Mucosa of rectum (tissue), 2 donors: ENCODE data around the gene HMGN3.
"Not testable (repeated sequence)": the region's sequence is repeated elsewhere in the genome, so short reads cannot be mapped to it uniquely, and the experiment has no call there.

Experiments
- H3K27ac ChIP-seq, 2 donors: one replicate each; pipeline ENCODE4 v1.7.0; 2013; ENCODE audit warnings: inconsistent platforms in 2 of 2, low read depth in 2 of 2, low read length in 2 of 2
- H3K27me3 ChIP-seq, 2 donors: one replicate each; pipeline ENCODE4 v1.7.0; 2013; ENCODE audit warnings: low read length in 2 of 2; ENCODE audit not compliant: control insufficient read depth in 2 of 2, insufficient read depth in 2 of 2
- H3K36me3 ChIP-seq, 2 donors: one replicate each; pipeline ENCODE4 v1.7.0; 2013; ENCODE audit warnings: low read length in 2 of 2; ENCODE audit not compliant: control insufficient read depth in 2 of 2, insufficient read depth in 2 of 2
- H3K4me1 ChIP-seq, 2 donors: one replicate each; pipeline ENCODE4 v1.7.0; 2013; ENCODE audit warnings: low read length in 2 of 2, mild to moderate bottlenecking in 1 of 2; ENCODE audit not compliant: control insufficient read depth in 2 of 2, insufficient read depth in 2 of 2
- H3K4me3 ChIP-seq, 2 donors: one replicate each; pipeline ENCODE4 v1.7.0; 2013; ENCODE audit warnings: low read length in 2 of 2
- H3K9ac ChIP-seq, 2 donors: one replicate each; pipeline ENCODE4 v1.7.0; 2013; ENCODE audit warnings: low read length in 2 of 2, low read depth in 1 of 2, mild to moderate bottlenecking in 1 of 2
- H3K9me3 ChIP-seq, 2 donors: one replicate each; pipeline ENCODE4 v1.7.0; 2013; ENCODE audit warnings: low read length in 2 of 2; ENCODE audit not compliant: control insufficient read depth in 2 of 2
- donor health status: healthy.
- donor health status: Normal muscosa, but diverticular disease.

HMGN3 gene

GRCh38 chr6:79256770-79257169, 22.3 kb upstream of the HMGN3 start:
- H3K9ac ChIP-seq, H3K27me3 ChIP-seq: not testable (repeated sequence)

GRCh38 chr6:79255086-79255485, 20.6 kb upstream of the HMGN3 start:
- H3K9ac ChIP-seq, H3K4me1 ChIP-seq, H3K27me3 ChIP-seq, H3K4me3 ChIP-seq, H3K9me3 ChIP-seq, H3K27ac ChIP-seq, H3K36me3 ChIP-seq: not testable (repeated sequence)

More at GRCh38 chr6:79256770-79257169, 22.3 kb upstream of the HMGN3 start:
- H3K4me1 ChIP-seq, H3K9me3 ChIP-seq, H3K36me3 ChIP-seq, H3K4me3 ChIP-seq, H3K27ac ChIP-seq: not testable (repeated sequence)

GRCh38 chr6:79250559-79250958, 16.1 kb upstream of the HMGN3 start:
- Histone ChIP-seq H3K27ac (no peak overlapping the region), H3K4me3 (no peak overlapping the region), H3K27me3 (no peaks in the 10 kb centered on the region), H3K9ac (no peak overlapping the region), H3K4me1 (no peaks in the 10 kb centered on the region), H3K36me3 (no peaks in the 10 kb centered on the region), H3K9me3 (no peaks in the 10 kb centered on the region)

- Histone ChIP-seq H3K9ac (no peak overlapping the region), H3K9me3 (no peaks in the 10 kb centered on the region), H3K4me1 (no peaks in the 10 kb centered on the region), H3K27me3 (no peaks in the 10 kb centered on the region), H3K27ac (no peak overlapping the region), H3K36me3 (no peaks in the 10 kb centered on the region), H3K4me3 (no peak overlapping the region)
These were observed 15.6 kb upstream of the HMGN3 start for GRCh38 chr6:79250107-79250514.

- H3K4me3 ChIP-seq = no peak overlapping the region
- no peak overlapping the region for H3K27ac ChIP-seq
- no peak overlapping the region for H3K9ac ChIP-seq
- H3K27me3 ChIP-seq = no peaks in the 10 kb centered on the region
- no peaks in the 10 kb centered on the region for H3K9me3 ChIP-seq
- no peaks in the 10 kb centered on the region for H3K36me3 ChIP-seq
- H3K4me1 ChIP-seq = no peaks in the 10 kb centered on the region
These were observed 14.7 kb upstream of the HMGN3 start for GRCh38 chr6:79249136-79249535.

GRCh38 chr6:79246891-79247290, 12.4 kb upstream of the HMGN3 start:
- no peak overlapping the region for H3K4me3 ChIP-seq
- no peak overlapping the region for H3K9ac ChIP-seq
- no peaks in the 10 kb centered on the region for H3K9me3 ChIP-seq
- no peaks in the 10 kb centered on the region for H3K36me3 ChIP-seq
- H3K27ac ChIP-seq = no peak overlapping the region
- no peaks in the 10 kb centered on the region for H3K4me1 ChIP-seq
- no peaks in the 10 kb centered on the region for H3K27me3 ChIP-seq

- H3K27ac ChIP-seq = no peak overlapping the region
- no peaks in the 10 kb centered on the region for H3K9me3 ChIP-seq
- H3K4me1 ChIP-seq = no peaks in the 10 kb centered on the region
- H3K4me3 ChIP-seq = no peak overlapping the region
- no peak overlapping the region for H3K9ac ChIP-seq
- H3K27me3 ChIP-seq = no peaks in the 10 kb centered on the region
- no peaks in the 10 kb centered on the region for H3K36me3 ChIP-seq
These were observed 6.7 kb upstream of the HMGN3 start for GRCh38 chr6:79241228-79241627.

- no peaks in the 10 kb centered on the region for H3K36me3 ChIP-seq
- H3K27ac ChIP-seq = no peak overlapping the region
- no peak overlapping the region for H3K9ac ChIP-seq
- no peaks in the 10 kb centered on the region for H3K4me1 ChIP-seq
- H3K9me3 ChIP-seq = no peaks in the 10 kb centered on the region
- H3K27me3 ChIP-seq = no peaks in the 10 kb centered on the region
- no peak overlapping the region for H3K4me3 ChIP-seq
These were observed 6.0 kb upstream of the HMGN3 start for GRCh38 chr6:79240509-79240908.

- no peaks in the 10 kb centered on the region for H3K36me3 ChIP-seq
- no peaks in the 10 kb centered on the region for H3K4me1 ChIP-seq
- no peak overlapping the region for H3K9ac ChIP-seq
- no peaks in the 10 kb centered on the region for H3K9me3 ChIP-seq
- no peak overlapping the region for H3K4me3 ChIP-seq
- H3K27me3 ChIP-seq = no peaks in the 10 kb centered on the region
- no peak overlapping the region for H3K27ac ChIP-seq
These were observed 5.2 kb upstream of the HMGN3 start for GRCh38 chr6:79239536-79240168.

GRCh38 chr6:79238919-79239318, 4.4 kb upstream of the HMGN3 start:
- no peak overlapping the region for H3K9ac ChIP-seq
- H3K9me3 ChIP-seq = no peaks in the 10 kb centered on the region
- no peaks in the 10 kb centered on the region for H3K27me3 ChIP-seq
- no peaks in the 10 kb centered on the region for H3K36me3 ChIP-seq
- H3K27ac ChIP-seq = no peak overlapping the region
- H3K4me1 ChIP-seq = no peaks in the 10 kb centered on the region
- no peak overlapping the region for H3K4me3 ChIP-seq

GRCh38 chr6:79236711-79237110, 2.2 kb upstream of the HMGN3 start:
- H3K4me3 ChIP-seq = no peak overlapping the region
- no peak overlapping the region for H3K27ac ChIP-seq
- H3K4me1 ChIP-seq = no peaks in the 10 kb centered on the region
- no peak overlapping the region for H3K9ac ChIP-seq
- no peaks in the 10 kb centered on the region for H3K27me3 ChIP-seq
- no peaks in the 10 kb centered on the region for H3K9me3 ChIP-seq
- no peaks in the 10 kb centered on the region for H3K36me3 ChIP-seq
